COLO829 (cell line): ENCODE measurements around the gene PSG2.
"Not testable (repeated sequence)": the region's sequence is repeated elsewhere in the genome, so short reads cannot be mapped to it uniquely, and the experiment has no call there.

Experiments
- DNase-seq: peaks from one replicate; pipeline ENCODE4 v3.0.0; 2012; ENCODE audit warnings: low spot score

PSG2 gene

GRCh38 chr19:43077881-43078280, 4.6 kb downstream of the PSG2 start:
- DNase-seq, result not testable (repeated sequence)

GRCh38 chr19:43062418-43062817, 20.1 kb downstream of the PSG2 start:
- DNase-seq, result not testable (repeated sequence)

- DNase-seq, result not testable (repeated sequence)
Measured at GRCh38 chr19:43061326-43061725, 21.2 kb downstream of the PSG2 start.

- DNase-seq, result not testable (repeated sequence)
Measured at GRCh38 chr19:43060254-43060653, 22.2 kb downstream of the PSG2 start.

GRCh38 chr19:43059482-43059881, 23.0 kb downstream of the PSG2 start:
- not testable (repeated sequence) for DNase-seq

- DNase-seq, result not testable (repeated sequence)
Measured at GRCh38 chr19:43058440-43058839, 24.1 kb downstream of the PSG2 start.

GRCh38 chr19:43047966-43048365, 34.5 kb downstream of the PSG2 start:
- not testable (repeated sequence) for DNase-seq

- not testable (repeated sequence) for DNase-seq
Measured at GRCh38 chr19:43046578-43046977, 35.9 kb downstream of the PSG2 start.

- DNase-seq, result not testable (repeated sequence)
Measured at GRCh38 chr19:43043492-43044180, 38.9 kb downstream of the PSG2 start.

- DNase-seq, result not testable (repeated sequence)
Measured at GRCh38 chr19:43031645-43032044, 50.9 kb downstream of the PSG2 start.

- no peak for DNase-seq
Measured at GRCh38 chr19:43028866-43029265, 53.6 kb downstream of the PSG2 start.

GRCh38 chr19:43027985-43028384, 54.5 kb downstream of the PSG2 start:
- not testable (repeated sequence) for DNase-seq

GRCh38 chr19:43027061-43027460, 55.4 kb downstream of the PSG2 start:
- DNase-seq, result not testable (repeated sequence)

GRCh38 chr19:43026369-43026768, 56.1 kb downstream of the PSG2 start, which contains the start of gene PSG11:
Gene PSG11 (minus strand): TSS chr19:43026469. CDS start chr19:43026372, 97 bp downstream.
- DNase-seq, result not testable (repeated sequence)

GRCh38 chr19:43022098-43022497, 60.4 kb downstream of the PSG2 start:
- not testable (repeated sequence) for DNase-seq

- not testable (repeated sequence) for DNase-seq
Measured at GRCh38 chr19:43021629-43022028, 60.9 kb downstream of the PSG2 start.

GRCh38 chr19:43019588-43019987, 62.9 kb downstream of the PSG2 start:
- not testable (repeated sequence) for DNase-seq
